ENCODE measurements around the gene PLA2G3.
"Not testable (repeated sequence)": the region's sequence is repeated elsewhere in the genome, so short reads cannot be mapped to it uniquely, and the experiment has no call there.

Gene PLA2G3

DNA sequence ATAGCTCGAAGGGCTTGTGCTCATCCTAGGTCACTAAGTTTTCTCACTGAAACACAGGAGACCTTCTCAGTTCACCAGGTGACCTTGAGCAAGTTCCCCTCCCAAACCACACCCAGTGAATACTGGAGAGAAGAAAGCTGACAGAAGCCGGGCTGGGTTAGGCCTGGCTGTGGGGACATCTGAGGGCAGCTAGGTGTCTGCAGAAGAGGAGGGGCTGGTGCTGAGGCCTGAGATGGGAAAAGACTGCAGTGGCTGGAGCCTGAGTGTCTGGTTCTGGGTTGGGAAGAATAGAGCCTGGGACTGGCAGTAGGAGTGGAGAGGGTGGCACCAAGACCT, 18.1 kb downstream of the PLA2G3 start:
- DNase-seq (ENCODE audit: low read depth), result no peak
- no peak overlapping the region for H3K4me3 ChIP-seq (ENCODE audit: control insufficient read depth, low read depth, low read length)
- TF ChIP-seq CTCF (conservative IDR thresholded peaks at IDR 0.05; ENCODE audit: control insufficient read depth, insufficient read depth, low read depth, low read length), result no peak

GRCh38 chr22:31121403-31121802, 18.9 kb downstream of the PLA2G3 start:
- TF ChIP-seq CTCF (conservative IDR thresholded peaks at IDR 0.05; ENCODE audit: control insufficient read depth, insufficient read depth, low read depth, low read length), result no peak
- no peak overlapping the region for H3K4me3 ChIP-seq (ENCODE audit: control insufficient read depth, low read depth, low read length)
- DNase-seq (ENCODE audit: low read depth), result no peak

- DNase-seq (ENCODE audit: low read depth), result no peak
- TF ChIP-seq CTCF (conservative IDR thresholded peaks at IDR 0.05; ENCODE audit: control insufficient read depth, insufficient read depth, low read depth, low read length), result no peak
- no peak overlapping the region for H3K4me3 ChIP-seq (ENCODE audit: control insufficient read depth, low read depth, low read length)
Measured at GRCh38 chr22:31120642-31121041, 19.7 kb downstream of the PLA2G3 start.

DNA sequence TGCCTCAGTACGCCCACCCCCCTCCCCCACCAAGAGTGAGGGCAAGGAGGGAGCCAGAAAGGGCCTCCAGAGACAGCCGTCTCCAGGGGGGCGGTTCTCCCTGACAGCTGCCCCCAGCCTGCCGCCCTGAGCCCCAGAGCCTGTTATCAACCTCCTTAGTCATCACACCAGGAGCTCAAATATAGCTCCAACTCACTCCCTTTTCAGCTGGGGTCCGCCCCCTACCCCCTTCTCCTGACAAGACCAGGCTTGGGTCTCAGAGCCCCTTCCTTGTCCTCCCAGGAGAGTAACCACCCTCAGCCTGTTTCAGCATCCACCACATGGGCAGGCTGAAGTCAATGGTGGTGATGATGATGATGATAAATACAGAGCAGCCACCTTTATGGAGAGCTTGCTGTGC, 20.1 kb downstream of the PLA2G3 start:
- TF ChIP-seq CTCF (conservative IDR thresholded peaks at IDR 0.05; ENCODE audit: control insufficient read depth, insufficient read depth, low read depth, low read length), result no peak
- no peak for DNase-seq (ENCODE audit: low read depth)
- H3K4me3 ChIP-seq (ENCODE audit: control insufficient read depth, low read depth, low read length), result no peak overlapping the region

- no peak overlapping the region for H3K4me3 ChIP-seq (ENCODE audit: control insufficient read depth, low read depth, low read length)
- no peak for DNase-seq (ENCODE audit: low read depth)
- TF ChIP-seq CTCF (conservative IDR thresholded peaks at IDR 0.05; ENCODE audit: control insufficient read depth, insufficient read depth, low read depth, low read length), result no peak
Measured at GRCh38 chr22:31119026-31119717, 21.1 kb downstream of the PLA2G3 start.

- no peak for TF ChIP-seq CTCF (conservative IDR thresholded peaks at IDR 0.05; ENCODE audit: control insufficient read depth, insufficient read depth, low read depth, low read length)
- no peak for DNase-seq (ENCODE audit: low read depth)
- H3K4me3 ChIP-seq (ENCODE audit: control insufficient read depth, low read depth, low read length), result no peak overlapping the region
Measured at GRCh38 chr22:31118046-31118820, 22.1 kb downstream of the PLA2G3 start.

DNA sequence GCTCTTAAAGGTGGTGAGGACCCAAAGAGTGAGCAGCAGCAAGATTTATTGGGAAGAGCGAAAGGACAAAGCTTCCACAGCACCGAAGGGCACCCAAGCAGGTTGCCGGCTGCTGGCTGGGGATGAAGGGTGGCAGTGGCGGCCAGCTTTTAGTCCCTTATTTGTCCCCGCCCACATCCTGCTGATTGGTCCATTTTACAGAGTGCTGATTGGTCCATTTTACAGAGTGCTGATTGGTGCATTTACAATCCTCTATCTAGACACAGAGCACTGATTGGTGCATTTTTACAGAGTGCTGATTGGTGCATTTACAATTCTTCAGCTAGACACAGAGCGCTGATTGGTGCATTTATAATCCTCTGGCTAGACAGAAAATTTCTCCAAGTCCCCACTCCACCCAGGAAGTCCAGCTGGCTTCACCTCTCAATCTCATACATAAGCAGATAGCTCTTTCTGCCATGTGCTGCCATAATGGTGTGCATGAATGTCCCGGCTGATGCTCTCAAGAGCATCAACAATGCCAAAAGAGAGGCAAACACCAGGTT, 27.7 kb downstream of the PLA2G3 start:
- DNase-seq (ENCODE audit: low read depth); H3K4me3 ChIP-seq (ENCODE audit: control insufficient read depth, low read depth, low read length): not testable (repeated sequence)
